ENCODE results near the gene VWA3B. TPM values are rescaled to one million over a fixed set of nuclear protein-coding genes. Genes with fewer than 3 reads are reported as not detected.
"Not testable (repeated sequence)": the region's sequence is repeated elsewhere in the genome, so short reads cannot be mapped to it uniquely, and the experiment has no call there.

The VWA3B gene
- total RNA-seq, 1 donor from 2014 or later = not detected

DNA sequence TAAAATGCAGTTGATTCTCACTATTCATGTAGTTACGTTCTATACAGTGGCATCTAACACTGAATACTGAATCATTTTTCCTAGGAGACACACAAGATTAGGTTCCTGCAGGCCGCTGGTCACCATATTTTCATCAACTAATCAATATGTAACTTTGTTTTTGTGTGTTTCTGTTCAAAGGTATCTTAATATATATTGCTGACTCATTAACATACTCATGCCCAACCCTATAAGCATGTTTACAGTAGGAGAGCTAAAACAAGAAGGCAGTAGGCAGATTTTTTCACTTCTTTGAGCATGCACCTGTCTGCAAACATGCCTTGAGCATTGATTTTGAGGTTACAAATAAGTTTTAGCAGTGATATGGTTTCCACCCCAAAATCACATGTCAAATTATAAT is 229.0 kb downstream of the VWA3B start:
- TF ChIP-seq, protein P1, sequence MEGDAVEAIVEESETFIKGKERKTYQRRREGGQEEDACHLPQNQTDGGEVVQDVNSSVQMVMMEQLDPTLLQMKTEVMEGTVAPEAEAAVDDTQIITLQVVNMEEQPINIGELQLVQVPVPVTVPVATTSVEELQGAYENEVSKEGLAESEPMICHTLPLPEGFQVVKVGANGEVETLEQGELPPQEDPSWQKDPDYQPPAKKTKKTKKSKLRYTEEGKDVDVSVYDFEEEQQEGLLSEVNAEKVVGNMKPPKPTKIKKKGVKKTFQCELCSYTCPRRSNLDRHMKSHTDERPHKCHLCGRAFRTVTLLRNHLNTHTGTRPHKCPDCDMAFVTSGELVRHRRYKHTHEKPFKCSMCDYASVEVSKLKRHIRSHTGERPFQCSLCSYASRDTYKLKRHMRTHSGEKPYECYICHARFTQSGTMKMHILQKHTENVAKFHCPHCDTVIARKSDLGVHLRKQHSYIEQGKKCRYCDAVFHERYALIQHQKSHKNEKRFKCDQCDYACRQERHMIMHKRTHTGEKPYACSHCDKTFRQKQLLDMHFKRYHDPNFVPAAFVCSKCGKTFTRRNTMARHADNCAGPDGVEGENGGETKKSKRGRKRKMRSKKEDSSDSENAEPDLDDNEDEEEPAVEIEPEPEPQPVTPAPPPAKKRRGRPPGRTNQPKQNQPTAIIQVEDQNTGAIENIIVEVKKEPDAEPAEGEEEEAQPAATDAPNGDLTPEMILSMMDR (IDR thresholded peaks at IDR 0.05; ENCODE audit: insufficient read depth, low read length, severe bottlenecking) = no peak
- FAIRE-seq (no peak), DNase-seq (ENCODE audit: low read depth) (no peak)
- H3K4me3 ChIP-seq (ENCODE audit: low read depth, low read length) = no peak overlapping the region
- H3K36me3 ChIP-seq (ENCODE audit: control insufficient read depth, insufficient read depth, low read length) = no peaks in the 10 kb centered on the region
- H3K27me3 ChIP-seq (ENCODE audit: control insufficient read depth, insufficient read depth, low read length) = no peaks in the 10 kb centered on the region

DNA sequence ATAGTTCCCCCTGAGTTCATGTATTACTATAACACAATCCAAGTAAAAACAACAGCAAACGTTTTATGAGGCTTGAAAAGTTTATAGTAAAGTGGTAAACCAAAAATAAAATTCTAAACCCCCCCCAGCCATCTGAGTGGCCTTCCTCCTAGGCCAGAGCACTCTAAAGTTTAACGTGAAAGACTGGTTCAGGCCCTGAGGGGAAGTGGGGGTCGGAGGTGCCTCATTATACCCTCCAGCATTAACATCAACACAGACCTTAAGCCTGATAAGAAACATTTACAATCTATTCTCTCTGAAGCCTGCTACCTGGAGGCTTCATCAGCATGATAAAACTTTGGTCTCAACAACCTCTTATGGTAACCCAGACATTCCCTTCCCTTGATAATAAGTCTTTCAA is 230.2 kb downstream of the VWA3B start:
- no peak for FAIRE-seq
- TF ChIP-seq, protein P1 (IDR thresholded peaks at IDR 0.05; ENCODE audit: insufficient read depth, low read length, severe bottlenecking) = no peak
- H3K4me3 ChIP-seq (ENCODE audit: low read depth, low read length) = no peak overlapping the region
- no peaks in the 10 kb centered on the region for H3K36me3 ChIP-seq (ENCODE audit: control insufficient read depth, insufficient read depth, low read length)
- no peaks in the 10 kb centered on the region for H3K27me3 ChIP-seq (ENCODE audit: control insufficient read depth, insufficient read depth, low read length)
- DNase-seq (ENCODE audit: low read depth) = no peak

DNA sequence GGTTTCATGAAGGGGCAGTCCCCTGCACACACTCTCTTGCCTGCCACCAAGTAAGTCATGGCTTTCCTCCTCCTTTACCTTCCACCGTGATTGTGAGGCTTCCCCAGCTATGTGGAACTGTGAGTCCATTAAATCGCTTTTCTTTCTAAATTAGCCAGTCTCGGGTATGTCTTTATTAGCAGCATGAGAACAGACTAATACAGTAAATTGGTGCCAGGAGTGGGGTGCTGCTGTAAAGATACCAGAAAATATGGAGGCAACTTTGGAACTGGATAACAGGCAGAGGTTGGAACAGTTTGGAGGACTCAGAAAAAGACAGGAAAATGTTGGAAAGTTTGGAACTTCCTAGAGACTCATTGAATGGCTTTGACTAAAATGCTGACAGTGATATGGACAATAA is 233.2 kb downstream of the VWA3B start:
- FAIRE-seq; H3K27me3 ChIP-seq (ENCODE audit: control insufficient read depth, insufficient read depth, low read length): not testable (repeated sequence)

GRCh38 chr2:98324181-98324580 is 237.2 kb downstream of the VWA3B start:
- TF ChIP-seq, protein P1 (IDR thresholded peaks at IDR 0.05; ENCODE audit: insufficient read depth, low read length, severe bottlenecking) = no peak
- Histone ChIP-seq H3K4me3 (ENCODE audit: low read depth, low read length) (no peak overlapping the region), H3K27me3 (ENCODE audit: control insufficient read depth, insufficient read depth, low read length) (no peaks in the 10 kb centered on the region), H3K36me3 (ENCODE audit: control insufficient read depth, insufficient read depth, low read length) (no peaks in the 10 kb centered on the region)
- FAIRE-seq (no peak), DNase-seq (ENCODE audit: low read depth) (no peak)

More for the DNA sequence above, 233.2 kb downstream of the VWA3B start:
- H3K4me3 ChIP-seq (ENCODE audit: low read depth, low read length); H3K36me3 ChIP-seq (ENCODE audit: control insufficient read depth, insufficient read depth, low read length); DNase-seq (ENCODE audit: low read depth): not testable (repeated sequence)

DNA sequence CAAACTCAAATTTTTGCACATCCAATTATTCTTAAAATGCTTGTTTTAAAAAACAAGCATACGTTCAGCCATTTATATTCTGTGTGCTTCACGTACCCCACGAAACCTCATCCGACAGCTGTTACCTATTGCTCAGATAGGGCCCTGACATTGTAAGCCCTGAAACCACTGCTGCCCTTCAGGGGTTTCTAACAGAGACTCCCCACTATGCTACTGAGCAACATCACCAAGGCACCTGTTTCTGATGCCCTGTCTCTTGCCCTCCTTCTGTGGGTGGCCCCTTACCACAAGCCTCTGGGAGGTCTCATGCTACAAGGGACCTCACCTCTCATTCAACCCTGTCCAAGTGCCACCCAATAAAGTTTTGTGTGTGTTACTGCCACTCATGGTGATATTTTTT is 240.8 kb downstream of the VWA3B start:
- no peaks in the 10 kb centered on the region for H3K36me3 ChIP-seq (ENCODE audit: control insufficient read depth, insufficient read depth, low read length)
- H3K4me3 ChIP-seq (ENCODE audit: low read depth, low read length) = no peak overlapping the region
- TF ChIP-seq, protein P1 (IDR thresholded peaks at IDR 0.05; ENCODE audit: insufficient read depth, low read length, severe bottlenecking) = no peak
- H3K27me3 ChIP-seq (ENCODE audit: control insufficient read depth, insufficient read depth, low read length) = no peaks in the 10 kb centered on the region
- no peak for FAIRE-seq
- no peak for DNase-seq (ENCODE audit: low read depth)

- TF ChIP-seq, protein P1 (IDR thresholded peaks at IDR 0.05; ENCODE audit: insufficient read depth, low read length, severe bottlenecking) = no peak
- DNase-seq (ENCODE audit: low read depth) (no peak), FAIRE-seq (no peak)
- H3K36me3 ChIP-seq (ENCODE audit: control insufficient read depth, insufficient read depth, low read length) = no peaks in the 10 kb centered on the region
- no peaks in the 10 kb centered on the region for H3K27me3 ChIP-seq (ENCODE audit: control insufficient read depth, insufficient read depth, low read length)
- no peak overlapping the region for H3K4me3 ChIP-seq (ENCODE audit: low read depth, low read length)
Measured at GRCh38 chr2:98329549-98329948, 242.6 kb downstream of the VWA3B start.

Measured in bronchial epithelial cell (primary cell).